ENCODE results near the gene SPON2.

DNA sequence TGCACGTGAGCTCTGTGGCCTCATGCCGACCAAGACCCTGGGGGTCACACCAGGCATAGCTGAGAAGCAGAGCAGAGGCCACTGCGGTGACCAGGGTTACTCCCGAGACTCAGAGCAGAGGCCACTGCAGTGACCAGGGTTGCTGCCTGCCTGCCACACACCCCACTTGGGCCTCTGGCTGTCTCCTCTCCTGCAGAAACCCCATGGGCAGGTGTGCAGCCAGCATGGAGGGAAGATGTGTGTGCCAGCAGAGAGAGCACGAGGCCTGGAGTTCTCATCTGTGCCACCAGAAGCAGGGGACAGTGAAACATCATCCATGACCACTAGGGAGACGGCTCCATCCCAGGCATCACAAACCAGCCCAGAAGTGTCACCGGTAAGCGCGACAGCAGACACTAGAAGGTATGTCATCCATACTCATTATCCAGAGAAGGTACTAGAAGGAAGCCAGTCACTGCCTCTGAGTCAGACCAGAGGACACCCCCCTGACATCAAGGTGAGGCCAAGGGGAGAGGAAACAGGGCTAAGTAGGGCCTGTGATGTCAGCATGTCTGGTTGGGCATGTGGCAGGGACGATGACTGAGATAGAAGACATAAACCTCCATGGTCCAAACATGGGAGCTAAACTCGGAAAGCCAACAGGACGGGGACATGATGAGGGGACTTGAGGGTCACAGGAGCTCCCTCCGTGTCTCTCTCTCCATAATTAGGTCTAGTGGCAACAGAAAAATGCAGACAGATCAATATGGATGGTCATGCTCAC, 24.2 kb upstream of the SPON2 start:
- no peak for TF ChIP-seq EZH2phosphoT487 (IDR thresholded peaks at IDR 0.05; ENCODE audit: borderline replicate concordance)
- TF ChIP-seq, protein P1, sequence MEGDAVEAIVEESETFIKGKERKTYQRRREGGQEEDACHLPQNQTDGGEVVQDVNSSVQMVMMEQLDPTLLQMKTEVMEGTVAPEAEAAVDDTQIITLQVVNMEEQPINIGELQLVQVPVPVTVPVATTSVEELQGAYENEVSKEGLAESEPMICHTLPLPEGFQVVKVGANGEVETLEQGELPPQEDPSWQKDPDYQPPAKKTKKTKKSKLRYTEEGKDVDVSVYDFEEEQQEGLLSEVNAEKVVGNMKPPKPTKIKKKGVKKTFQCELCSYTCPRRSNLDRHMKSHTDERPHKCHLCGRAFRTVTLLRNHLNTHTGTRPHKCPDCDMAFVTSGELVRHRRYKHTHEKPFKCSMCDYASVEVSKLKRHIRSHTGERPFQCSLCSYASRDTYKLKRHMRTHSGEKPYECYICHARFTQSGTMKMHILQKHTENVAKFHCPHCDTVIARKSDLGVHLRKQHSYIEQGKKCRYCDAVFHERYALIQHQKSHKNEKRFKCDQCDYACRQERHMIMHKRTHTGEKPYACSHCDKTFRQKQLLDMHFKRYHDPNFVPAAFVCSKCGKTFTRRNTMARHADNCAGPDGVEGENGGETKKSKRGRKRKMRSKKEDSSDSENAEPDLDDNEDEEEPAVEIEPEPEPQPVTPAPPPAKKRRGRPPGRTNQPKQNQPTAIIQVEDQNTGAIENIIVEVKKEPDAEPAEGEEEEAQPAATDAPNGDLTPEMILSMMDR (conservative IDR thresholded peaks at IDR 0.05; ENCODE audit: low read length) = no peak
